Testis (tissue), 2 donors: ENCODE results near the gene ZMAT5.

ENCODE experiments used
- CTCF ChIP-seq, 3 experiments: fragments of 450-650 bp in 2 of 3; fragments of 200-600 bp in 1 of 3; sonication (generic) in 1 of 3; IDR thresholded peaks; one replicate each; pipeline ENCODE4 v1.5.1; 2016 to 2019; ENCODE audit warnings: antibody characterized with exemption in 3 of 3, mild to moderate bottlenecking in 2 of 3, moderate library complexity in 1 of 3
- POLR2A ChIP-seq: fragments of 450-650 bp; IDR thresholded peaks from one replicate; pipeline ENCODE4 v1.6.1; 2017; ENCODE audit warnings: antibody characterized with exemption, mild to moderate bottlenecking, moderate library complexity

- no peak for TF ChIP-seq POLR2A
- no peak for TF ChIP-seq CTCF (IDR thresholded peaks at IDR 0.05)
Observed at GRCh38 chr22:29795663-29796062, 28.9 kb upstream of the ZMAT5 start.
